Adipose tissue (tissue), 3 donors: Measurements from ENCODE around the gene ITIH3. TPM values are rescaled to one million over a fixed set of nuclear protein-coding genes. Genes with fewer than 3 reads are reported as not detected.

Experiments used
- H3K27ac ChIP-seq: one replicate; pipeline ENCODE4 v1.5.1; 2013; ENCODE audit warnings: low read depth, low read length
- WGBS, 3 donors: extraction: QIAGEN DNeasy Blood & Tissue Kit; methylation state at CpG; one replicate each; pipeline ENCODE4 v1.1.7; 2013; 5-methylcytosine and 5-hydroxymethylcytosine counted together
- polyA plus RNA-seq, 3 donors: library from polyadenylated mRNA; stranded (reverse); fragments of 200-250 nt; gene quantifications; one replicate each; pipeline ENCODE4 v1.2.3, GENCODE V29; 2013
- donor health status: healthy with polysubstance abuse.
- donor health status: Bipolar disorder and iron deficiency.
- donor health status: healthy.

The ITIH3 gene
- polyA plus RNA-seq, 3 donors: 0.53 to 2.9 (median 0.91) TPM

DNA sequence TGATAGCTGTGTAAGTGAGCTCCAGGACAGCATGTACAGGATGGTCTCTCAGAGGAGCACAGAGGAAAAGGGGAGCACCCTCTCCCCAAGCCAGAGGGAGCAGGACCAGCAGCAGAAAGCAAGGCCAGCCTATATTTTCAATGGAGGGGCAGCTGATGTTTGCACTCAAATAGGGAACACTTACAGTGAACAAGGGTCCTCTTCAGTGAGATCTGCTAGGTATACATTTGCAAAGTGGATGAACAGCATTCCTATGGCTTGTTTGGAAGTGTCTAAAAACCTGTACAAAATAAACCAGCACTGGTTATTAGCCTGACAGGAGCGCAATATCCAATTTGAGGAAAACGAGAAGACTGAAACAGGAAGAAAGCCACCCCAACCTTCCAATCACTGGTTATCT, 57.8 kb downstream of the ITIH3 start:
- H3K27ac ChIP-seq: no peak overlapping the region
- WGBS, 3 donors: 65 to 88% (median 82%) methylated on average over 2 of the region's 2 CpGs

GRCh38 chr3:52854013-52854412, 59.4 kb downstream of the ITIH3 start:
- H3K27ac ChIP-seq: no peak overlapping the region
- WGBS, 3 donors: 77 to 95% (median 92%) methylated on average over 2 of the region's 2 CpGs

DNA sequence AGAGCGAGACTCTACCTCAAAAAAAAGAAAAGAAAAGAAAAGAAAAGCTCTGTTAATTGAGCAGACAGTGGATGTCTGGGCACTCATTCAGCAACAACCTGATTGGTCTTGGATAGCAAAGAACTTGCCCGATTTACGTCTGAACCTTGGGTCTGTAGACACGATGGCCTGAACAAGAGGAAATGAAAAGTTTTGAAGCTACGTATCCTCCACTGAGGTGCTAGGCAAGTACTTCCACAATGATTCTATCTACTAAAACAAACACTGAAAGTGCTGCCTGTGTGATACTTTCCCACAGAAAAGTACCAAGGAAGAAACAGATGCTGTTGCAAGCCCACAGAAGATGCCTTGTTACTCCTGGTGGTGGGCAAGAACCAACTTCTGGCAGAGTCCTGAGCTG, 62.1 kb downstream of the ITIH3 start:
- no peak overlapping the region for H3K27ac ChIP-seq
- 64 to 91% (median 90%) methylated on average over 5 of the region's 5 CpGs for WGBS, 3 donors

GRCh38 chr3:52857133-52857532, 62.5 kb downstream of the ITIH3 start:
- no peak overlapping the region for H3K27ac ChIP-seq
- WGBS, 3 donors: 77 to 80% (median 79%) methylated on average over 3 of the region's 3 CpGs

DNA sequence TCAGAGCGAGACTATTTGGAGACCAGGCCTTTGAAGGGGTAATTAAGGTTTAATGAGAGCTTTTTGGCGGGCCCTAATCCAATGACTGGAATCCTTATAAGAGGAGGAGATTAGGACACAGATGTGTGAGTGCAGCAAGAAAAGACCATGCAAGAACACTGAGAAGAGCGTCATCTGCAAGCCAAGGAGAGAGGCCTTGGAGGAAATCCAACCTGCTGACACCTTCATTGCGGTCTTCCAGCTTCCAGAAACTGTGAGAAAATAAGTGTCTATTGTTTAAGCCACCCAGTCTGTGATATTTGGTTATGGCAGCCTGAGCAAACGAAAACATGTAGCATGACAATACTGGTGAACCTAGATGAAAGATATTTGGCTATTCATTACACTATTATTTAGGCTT, 63.3 kb downstream of the ITIH3 start:
- no peak overlapping the region for H3K27ac ChIP-seq
- 71 to 97% (median 95%) methylated on average over 5 of the region's 5 CpGs for WGBS, 3 donors

Other genes with a start within 250 kb of the ITIH3 start
- gene PBRM1, start 108.9 kb upstream of the ITIH3 start, polyA plus RNA-seq: 10 to 100 TPM in 2 of 3 donors, 1 to 10 TPM in 1; 8.1 to 20.9 (median 15.3) TPM
- 10 to 100 TPM; 46.8 to 87.4 (median 67.3) TPM for gene GNL3, start 108.8 kb upstream of the ITIH3 start, polyA plus RNA-seq
- gene GLT8D1, start 89.0 kb upstream of the ITIH3 start, polyA plus RNA-seq: 10 to 100 TPM; 23.5 to 35.5 (median 30.4) TPM
- 100 to 1,000 TPM in 2 of 3 donors, 10 to 100 TPM in 1; 81.8 to 109 (median 101) TPM for gene SPCS1, start 88.7 kb upstream of the ITIH3 start, polyA plus RNA-seq
- gene NEK4, start 23.9 kb upstream of the ITIH3 start, polyA plus RNA-seq: 1 to 10 TPM; 5.3 to 6.2 (median 5.4) TPM
- under 1 TPM in 2 of 3 donors, not detected in 1; 0.30 to 0.37 TPM for gene ITIH1, start 17.2 kb upstream of the ITIH3 start, polyA plus RNA-seq
- gene ITIH4, start 35.9 kb downstream of the ITIH3 start, polyA plus RNA-seq: 10 to 100 TPM in 2 of 3 donors, 1 to 10 TPM in 1; 4.0 to 55.2 (median 21.1) TPM
- gene MUSTN1, start 40.2 kb downstream of the ITIH3 start, polyA plus RNA-seq: 100 to 1,000 TPM in 1 of 3 donors, 10 to 100 TPM in 1, 1 to 10 TPM in 1; 2.9 to 129 (median 19.6) TPM
- 10 to 100 TPM in 2 of 3 donors, 1 to 10 TPM in 1; 4.1 to 14.4 (median 12.9) TPM for gene STIMATE, start 102.8 kb downstream of the ITIH3 start, polyA plus RNA-seq